SHP77 treated with DMSO at 0.1 percent for 48 hours (cell line): ENCODE data around the gene FGFBP3.
"Not testable (repeated sequence)": the region's sequence is repeated elsewhere in the genome, so short reads cannot be mapped to it uniquely, and the experiment has no call there.

Source experiments
- DNase-seq: peaks from one replicate; lab custom pipeline; 2025; lab: John Stamatoyannopoulos, UW

FGFBP3 gene

DNA sequence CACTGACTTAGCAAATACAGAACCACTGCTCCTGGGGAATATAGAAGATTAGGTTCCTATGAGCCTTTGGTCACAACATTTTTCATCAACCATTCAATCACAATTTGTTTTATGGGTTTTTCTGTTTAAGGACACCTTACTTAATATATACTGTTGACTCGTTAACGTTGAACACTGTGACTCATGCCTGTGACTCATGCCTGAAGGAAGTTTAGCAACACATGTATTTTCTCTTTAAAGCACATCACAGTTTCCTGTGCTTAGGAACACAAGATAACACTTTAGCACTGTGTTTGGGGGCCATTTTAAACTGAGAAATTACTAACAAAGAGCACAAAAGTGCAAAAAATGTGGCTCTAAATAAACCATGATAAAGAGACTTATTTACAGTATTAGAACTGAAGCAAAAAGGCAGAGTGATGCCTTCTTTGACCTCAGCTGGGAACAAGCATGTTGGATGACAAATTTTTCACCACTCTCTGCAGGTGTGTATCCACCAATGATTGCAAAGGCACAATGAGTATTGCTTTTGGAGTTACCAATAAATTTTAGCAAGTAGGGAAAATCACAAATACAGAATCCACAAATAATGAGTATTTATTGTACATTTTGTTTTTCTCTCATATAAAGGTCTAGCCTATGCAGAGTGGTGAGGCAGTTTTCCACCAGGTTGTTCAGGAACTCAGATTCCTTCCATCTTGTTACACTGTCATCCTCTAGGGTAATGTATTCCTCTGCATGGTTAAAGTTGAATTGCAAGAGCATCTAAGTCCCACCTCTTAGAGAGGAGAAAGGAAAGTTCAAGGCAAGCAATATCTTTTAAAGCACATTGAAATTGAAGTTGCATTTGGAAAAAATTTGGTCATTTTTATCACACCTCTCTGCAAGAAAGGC lies 7.3 kb downstream of the FGFBP3 start:
- no peak for DNase-seq

DNA sequence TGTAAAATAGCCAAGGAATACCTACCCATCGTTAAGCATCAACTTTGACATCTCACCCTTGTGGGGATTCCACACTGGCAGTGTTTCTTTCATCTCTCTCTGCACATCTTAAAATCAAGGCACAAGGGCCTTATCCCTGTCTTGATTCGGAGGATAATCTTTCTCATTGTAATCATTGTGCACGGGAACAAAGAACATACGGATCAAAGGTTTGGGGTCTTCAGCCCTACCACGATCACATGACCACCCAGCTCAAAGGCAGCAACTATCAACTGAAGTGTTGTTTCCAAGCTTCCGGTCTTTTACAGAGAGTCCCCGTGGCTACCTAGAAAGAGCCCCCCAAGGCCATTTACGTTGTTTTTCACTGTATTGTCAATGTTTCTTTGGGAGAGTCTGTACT lies 11.9 kb downstream of the FGFBP3 start:
- no peak for DNase-seq

- DNase-seq: no peak
These were observed 13.0 kb downstream of the FGFBP3 start for GRCh38 chr10:91896212-91896756.

GRCh38 chr10:91894261-91894685 lies 15.0 kb downstream of the FGFBP3 start:
- not testable (repeated sequence) for DNase-seq

GRCh38 chr10:91893051-91893450 lies 16.2 kb downstream of the FGFBP3 start:
- no peak for DNase-seq

DNA sequence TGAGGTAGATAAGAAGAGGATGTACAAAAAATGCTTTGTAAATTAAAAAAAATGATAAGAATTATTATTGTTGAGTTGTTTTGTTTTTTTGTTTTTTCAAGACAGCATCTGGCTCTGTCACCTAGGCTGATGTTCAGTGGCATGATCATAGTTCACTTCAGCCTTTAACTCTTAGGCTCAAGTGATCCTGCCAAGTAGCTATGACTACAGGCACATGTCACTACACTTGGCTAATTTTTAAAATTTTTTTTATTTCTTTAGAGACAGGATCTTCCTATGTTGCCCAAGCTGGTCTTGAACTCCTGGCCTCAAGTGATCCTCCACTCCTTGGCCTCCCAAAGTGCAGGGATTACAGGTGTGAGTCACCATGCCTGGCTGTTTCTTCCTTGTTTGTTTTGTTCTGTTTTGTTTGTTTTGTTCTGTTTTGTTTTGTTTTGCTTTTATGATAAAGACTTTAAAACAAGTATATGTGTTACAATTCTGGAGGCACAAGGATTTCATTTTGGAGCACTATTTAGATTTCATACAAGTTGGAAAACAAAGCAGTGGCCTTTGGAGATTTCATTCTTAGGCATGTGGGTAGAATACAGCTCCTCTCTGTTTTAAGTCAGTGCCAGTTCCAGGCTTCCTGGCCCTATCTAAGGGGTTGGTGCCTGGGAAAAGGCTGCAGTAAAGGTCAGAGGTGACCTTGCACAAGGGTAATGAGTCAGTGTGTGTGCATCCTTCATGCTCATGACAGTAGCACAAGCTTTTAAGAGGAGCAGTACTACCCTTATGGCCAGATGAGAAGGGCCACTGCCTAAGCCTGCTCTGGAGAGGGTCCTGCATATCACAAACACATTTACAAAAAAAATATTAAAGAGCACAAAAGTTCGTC lies 17.9 kb downstream of the FGFBP3 start:
- no peak for DNase-seq

DNA sequence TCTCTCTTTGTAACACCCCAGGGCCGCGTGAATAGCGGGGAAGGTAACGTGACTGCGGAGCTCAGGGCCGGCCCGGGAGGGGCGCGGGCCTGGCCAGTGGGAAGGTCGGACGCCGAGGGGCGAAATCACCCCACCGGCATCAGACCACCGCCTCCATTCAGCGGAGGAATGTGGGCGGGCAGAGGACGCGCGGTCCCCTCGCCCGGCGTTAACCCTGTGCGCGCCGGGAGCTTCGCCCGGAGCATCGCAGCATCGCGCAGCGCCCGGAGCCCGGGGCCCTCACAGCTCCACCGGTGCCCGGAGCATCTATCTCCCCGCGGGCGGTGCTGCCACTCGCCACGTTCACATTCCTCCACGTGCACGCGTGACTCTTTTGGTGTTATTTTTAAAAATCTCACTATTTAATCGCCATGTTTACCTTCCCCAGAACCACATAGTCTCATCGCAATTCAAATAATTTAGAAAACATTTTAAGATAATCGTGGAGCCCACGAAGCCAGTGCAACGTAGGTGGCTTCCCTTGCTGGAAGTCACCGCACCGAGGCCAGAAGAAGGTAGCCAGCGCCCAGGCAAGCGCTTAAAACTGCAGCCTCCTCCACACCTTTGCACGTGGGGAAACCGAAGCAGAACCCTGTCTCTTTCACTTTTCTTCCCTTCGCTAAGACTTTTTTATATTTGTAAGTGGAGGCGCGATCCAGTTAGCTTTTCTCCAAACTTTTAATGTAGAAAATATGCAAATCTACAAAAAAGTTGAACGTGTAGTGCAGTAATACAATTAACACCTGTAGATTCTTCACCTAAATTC lies 21.8 kb downstream of the FGFBP3 start:
- no peak for DNase-seq

DNA sequence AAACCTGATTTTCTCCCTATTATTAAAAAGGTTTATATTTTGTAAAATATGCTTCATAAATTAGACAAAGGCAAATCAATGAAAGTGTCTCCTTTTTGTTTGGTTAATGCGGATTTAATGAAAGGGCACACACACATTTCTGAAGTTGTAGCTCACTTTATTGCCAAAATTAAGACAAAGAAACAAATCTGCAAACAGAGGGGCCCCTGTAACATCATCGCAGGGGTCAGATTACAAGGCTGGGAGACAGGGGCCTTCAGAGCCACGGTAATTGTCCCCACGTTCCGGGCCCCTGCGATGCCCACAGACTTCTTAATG lies 22.4 kb downstream of the FGFBP3 start:
- DNase-seq: no peak

DNA sequence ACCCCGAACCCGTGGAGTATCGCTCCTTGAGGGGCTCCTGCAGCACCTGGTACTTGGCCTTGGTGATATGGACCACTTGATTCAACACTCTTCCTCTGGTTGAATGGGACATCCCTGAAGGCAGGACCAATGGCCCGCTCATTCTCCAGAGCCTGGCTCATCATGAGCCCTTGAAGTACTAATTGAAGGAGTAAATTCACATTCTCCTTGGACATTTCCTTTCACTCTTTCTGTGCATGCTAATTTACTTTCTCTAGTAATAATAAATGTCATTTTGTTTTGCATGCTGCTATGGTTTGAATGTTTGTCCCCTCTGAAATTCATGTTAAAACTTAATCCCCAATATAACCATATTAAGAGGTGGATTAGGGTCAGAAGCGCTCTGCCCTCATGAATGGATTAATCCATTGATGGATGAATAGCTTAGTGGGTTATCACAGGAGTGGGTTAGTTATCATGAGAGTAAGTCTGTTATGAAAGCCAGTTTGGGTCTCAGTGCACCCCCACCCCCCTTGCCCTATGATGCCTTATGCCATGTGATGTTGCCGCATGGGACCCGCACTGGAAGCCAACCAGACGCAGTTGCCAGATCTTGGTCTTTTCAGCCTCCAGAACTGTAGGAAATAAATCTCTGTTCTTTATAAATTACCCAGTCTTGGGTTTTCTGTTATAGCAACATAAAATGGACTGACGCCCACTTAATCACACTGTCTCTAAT lies 23.8 kb downstream of the FGFBP3 start:
- no peak for DNase-seq

DNA sequence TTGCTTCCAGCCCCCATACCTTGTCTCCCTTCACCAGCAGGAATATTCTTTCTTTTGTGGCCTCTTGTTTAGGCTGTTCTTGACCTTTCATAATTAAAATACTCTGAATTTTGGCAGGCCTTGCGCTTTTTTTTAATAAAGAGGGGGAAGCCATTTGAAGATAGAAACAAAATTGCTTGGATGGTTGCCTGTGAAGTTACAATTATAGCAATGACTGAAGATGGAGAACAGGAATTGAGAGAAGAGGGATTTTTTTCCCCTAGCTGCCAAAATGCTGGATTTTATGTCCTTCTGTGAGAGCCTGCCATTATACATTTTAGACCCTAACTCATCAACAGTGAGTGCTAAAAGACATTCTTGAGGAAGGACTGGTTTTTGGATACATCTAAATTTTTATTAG lies 24.8 kb downstream of the FGFBP3 start:
- DNase-seq: no peak

DNA sequence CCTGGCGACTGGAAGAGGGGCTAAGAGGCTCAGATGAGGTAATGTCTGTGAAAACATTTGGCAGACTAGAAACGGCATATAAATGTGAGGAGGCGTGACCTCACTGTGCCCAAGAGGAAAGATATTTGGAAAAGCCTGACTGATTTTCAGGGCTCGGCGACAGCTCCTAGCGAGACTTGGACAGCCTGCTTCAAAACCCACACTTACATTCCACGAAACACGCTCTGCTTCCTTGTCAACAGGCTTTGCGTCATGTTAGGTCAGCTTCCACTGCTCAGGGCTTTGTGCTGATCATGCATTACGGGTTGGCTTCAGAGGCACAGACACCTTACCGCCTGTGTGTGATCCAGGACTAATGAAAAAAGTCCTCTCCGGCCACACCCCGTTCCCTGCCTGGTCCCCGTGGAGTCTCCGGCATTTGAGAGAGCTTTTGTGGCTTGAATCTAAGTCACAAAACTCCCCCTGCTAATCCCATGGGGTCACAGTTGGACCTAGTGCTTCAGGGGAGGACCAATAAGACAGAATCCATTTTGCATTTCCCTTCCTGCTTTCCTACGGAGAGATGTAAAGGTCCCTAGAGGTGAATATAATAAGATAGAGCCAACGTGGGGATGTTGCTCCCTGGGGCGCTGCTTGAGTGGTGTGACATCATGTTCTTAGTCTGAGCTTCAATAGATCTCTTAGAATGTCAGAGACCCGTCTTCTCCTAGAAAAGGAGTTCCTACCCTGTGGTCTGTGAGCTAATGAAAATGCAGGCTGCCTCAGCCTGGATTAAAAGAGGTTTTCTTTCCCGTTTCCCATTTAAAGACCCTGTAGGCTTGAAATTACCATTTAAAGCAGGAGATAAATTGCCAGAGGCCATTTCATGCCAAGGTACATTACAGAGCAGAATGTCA lies 25.5 kb downstream of the FGFBP3 start:
- DNase-seq: no peak

- DNase-seq: no peak
These were observed 29.0 kb downstream of the FGFBP3 start for GRCh38 chr10:91880310-91880709.

DNA sequence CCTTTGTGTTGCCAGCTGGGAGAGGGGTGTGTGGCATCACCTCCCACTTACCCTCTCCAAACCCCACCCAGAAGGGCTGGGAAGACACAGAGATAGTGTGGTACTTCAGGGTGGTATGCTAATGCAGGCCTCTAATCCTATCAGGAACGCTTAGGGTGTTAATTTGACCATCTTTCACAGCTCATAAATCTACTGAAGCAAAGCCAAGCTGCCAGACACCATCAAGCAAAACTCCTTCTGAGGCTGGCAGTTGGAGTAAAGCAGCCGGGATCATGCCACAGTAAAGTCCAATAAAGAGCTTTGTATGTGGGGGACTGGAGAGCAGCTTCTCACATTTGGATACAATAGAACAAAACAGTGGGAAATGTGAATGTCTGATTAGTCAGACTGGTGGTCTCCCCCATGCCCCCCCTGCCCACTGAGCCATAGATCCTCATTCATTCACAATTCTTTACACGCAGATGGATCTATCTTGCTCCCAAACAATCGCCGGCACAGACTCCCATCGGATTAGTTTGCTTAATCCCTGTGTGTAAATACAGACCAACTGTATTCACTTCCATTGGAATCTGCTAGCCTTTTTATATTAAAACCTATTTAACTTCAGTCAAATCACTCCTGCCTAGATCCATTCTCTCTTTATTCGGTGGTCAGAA lies 29.6 kb downstream of the FGFBP3 start:
- no peak for DNase-seq

- no peak for DNase-seq
These were observed 33.5 kb downstream of the FGFBP3 start for GRCh38 chr10:91875779-91876178.

DNA sequence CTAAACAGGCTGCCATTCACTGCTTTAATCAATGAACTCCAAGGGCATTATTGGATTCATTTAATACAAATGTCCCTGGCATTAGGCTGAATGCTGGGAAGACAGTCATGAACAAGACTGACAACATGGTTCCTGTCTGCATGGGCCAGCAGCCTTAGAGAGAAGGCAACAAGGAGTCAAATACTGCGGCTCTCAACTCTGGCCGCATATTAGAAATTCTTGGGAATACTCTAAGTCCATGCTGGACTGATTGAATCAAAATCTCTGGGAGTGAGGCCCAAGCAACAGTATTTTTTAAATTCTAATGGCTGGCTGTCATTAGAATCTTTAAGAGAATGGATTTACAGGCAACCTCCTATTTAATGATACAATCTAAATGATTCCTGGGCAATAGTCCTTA lies 34.1 kb downstream of the FGFBP3 start:
- no peak for DNase-seq

DNA sequence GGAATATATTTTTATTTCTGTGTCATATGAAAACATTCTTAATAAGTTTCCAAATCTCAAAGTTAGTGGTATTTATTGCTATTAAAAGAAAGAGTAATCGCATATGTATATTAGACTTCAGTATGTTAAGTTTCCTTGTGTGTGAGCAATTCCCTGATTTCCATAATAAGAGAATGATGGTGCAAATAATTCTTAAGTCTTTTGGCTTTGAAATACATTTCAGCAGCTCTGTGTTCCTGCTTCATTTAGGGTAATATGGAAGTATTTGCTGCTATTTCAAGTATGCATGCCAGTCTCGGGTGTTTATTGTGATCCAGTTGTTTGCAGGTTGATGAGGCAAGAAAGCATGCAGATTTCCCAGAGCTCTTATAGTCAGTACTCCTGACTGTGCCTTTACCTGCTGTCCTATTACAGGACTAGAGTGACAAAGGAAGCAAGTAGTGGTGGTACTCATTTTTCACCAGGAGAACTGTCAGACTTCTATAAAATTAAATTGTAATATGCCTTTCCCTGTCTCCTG lies 43.7 kb downstream of the FGFBP3 start:
- DNase-seq: no peak

DNA sequence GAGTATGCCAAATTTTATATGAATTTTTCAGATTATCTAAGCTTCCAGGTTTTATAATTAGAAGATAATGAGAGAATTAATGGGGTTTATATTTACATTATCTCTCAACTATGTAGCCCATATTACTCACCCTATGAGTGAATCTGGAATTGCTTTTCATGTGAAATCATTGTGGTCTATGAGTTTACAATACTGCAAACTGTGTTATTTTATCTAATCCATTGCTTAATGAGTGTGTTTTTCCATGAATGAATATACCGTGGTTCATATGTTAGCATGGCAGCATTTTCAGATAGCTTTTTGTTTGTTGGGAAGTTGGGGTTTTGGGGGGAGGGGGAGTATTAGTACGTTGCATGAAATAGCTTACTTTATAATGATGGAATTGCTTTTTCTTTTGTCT lies 44.5 kb downstream of the FGFBP3 start:
- no peak for DNase-seq

GRCh38 chr10:91864099-91864498 lies 45.2 kb downstream of the FGFBP3 start:
- DNase-seq: no peak

- DNase-seq: no peak
These were observed 48.4 kb downstream of the FGFBP3 start for GRCh38 chr10:91860885-91861284.

DNA sequence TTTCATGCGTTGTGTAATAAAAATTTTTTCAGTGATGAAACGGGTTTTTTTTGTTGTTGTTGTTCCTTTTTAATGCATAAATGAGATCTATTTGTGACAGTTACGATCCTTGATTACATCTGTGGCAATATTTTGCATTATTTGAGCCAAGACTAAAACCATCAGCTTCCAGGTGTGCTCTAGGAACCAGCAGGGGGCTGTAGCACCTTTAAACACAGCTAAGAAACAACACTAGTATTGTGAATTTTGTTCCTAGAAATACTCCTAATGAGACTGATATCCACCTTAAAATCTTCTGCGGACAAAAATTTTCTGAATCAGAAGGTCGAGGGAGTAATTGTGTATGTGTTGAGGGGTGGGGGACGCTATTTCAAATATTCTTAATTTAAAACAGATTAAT lies 52.6 kb downstream of the FGFBP3 start:
- DNase-seq: no peak
